Astrocyte (in vitro differentiated cells and primary cell): Measurements from ENCODE around the gene ABHD2. TPM values are rescaled to one million over a fixed set of nuclear protein-coding genes. Genes with fewer than 3 reads are reported as not detected.

ENCODE experiments used
- DNase-seq: peaks from one replicate; pipeline ENCODE4 v3.0.0-alpha.2; 2010; ENCODE audit warnings: low read depth
- FAIRE-seq: peaks from 2 replicates; lab custom pipeline; 2011; peaks lifted over from hg19 to GRCh38; lab: Jason Lieb, UNC
- H2AFZ ChIP-seq: 2 replicates; pipeline ENCODE4 v1.6.0; 2012; ENCODE audit warnings: low read depth, low read length, inconsistent platforms
- H3K27ac ChIP-seq: 2 replicates; pipeline ENCODE4 v1.5.1; 2011; ENCODE audit warnings: low read depth, low read length, inconsistent platforms
- H3K27me3 ChIP-seq: 2 replicates; pipeline ENCODE4 v1.6.0; 2011; ENCODE audit warnings: low read length, inconsistent platforms; ENCODE audit not compliant: insufficient read depth
- H3K36me3 ChIP-seq: 2 replicates; pipeline ENCODE4 v1.5.1; 2011; ENCODE audit warnings: low read length, inconsistent platforms; ENCODE audit not compliant: insufficient read depth
- H3K4me1 ChIP-seq: 2 replicates; pipeline ENCODE4 v1.5.1; 2011; ENCODE audit warnings: low read length, inconsistent platforms; ENCODE audit not compliant: insufficient read depth
- H3K4me2 ChIP-seq: 2 replicates; pipeline ENCODE4 v1.6.0; 2012; ENCODE audit warnings: low read length, inconsistent platforms
- H3K4me3 ChIP-seq: 2 replicates; pipeline ENCODE4 v1.5.1; 2011; ENCODE audit warnings: low read depth, mild to moderate bottlenecking, low read length, inconsistent platforms; ENCODE audit not compliant: insufficient read depth
- H3K79me2 ChIP-seq: 2 replicates; pipeline ENCODE4 v1.6.0; 2012; ENCODE audit warnings: mild to moderate bottlenecking, low read length, inconsistent platforms; ENCODE audit not compliant: insufficient read depth
- H3K9ac ChIP-seq: 2 replicates; pipeline ENCODE4 v1.6.0; 2012; ENCODE audit warnings: mild to moderate bottlenecking, low read length, inconsistent platforms
- H3K9me3 ChIP-seq: 2 replicates; pipeline ENCODE4 v1.5.1; 2012; ENCODE audit warnings: low read depth, mild to moderate bottlenecking, low read length, inconsistent platforms; ENCODE audit not compliant: insufficient read depth
- H4K20me1 ChIP-seq: 2 replicates; pipeline ENCODE4 v1.6.0; 2012; ENCODE audit warnings: low read length, inconsistent platforms; ENCODE audit not compliant: insufficient read depth
- H3K27ac Mint-ChIP-seq: one replicate; pipeline ENCODE4 v1.8.0; 2021; ENCODE audit warnings: mild to moderate bottlenecking, mixed read lengths; ENCODE audit not compliant: unreplicated experiment
- H3K27me3 Mint-ChIP-seq: one replicate; pipeline ENCODE4 v1.8.0; 2021; ENCODE audit warnings: low read depth, mixed read lengths; ENCODE audit not compliant: unreplicated experiment
- H3K36me3 Mint-ChIP-seq: one replicate; pipeline ENCODE4 v1.8.0; 2021; ENCODE audit warnings: low read depth, mixed read lengths; ENCODE audit not compliant: unreplicated experiment
- H3K4me1 Mint-ChIP-seq: one replicate; pipeline ENCODE4 v1.8.0; 2021; ENCODE audit warnings: low read depth, mixed read lengths; ENCODE audit not compliant: unreplicated experiment
- H3K4me3 Mint-ChIP-seq: one replicate; pipeline ENCODE4 v1.8.0; 2021; ENCODE audit warnings: mild to moderate bottlenecking, moderate library complexity, mixed read lengths; ENCODE audit not compliant: unreplicated experiment
- H3K9me3 Mint-ChIP-seq: one replicate; pipeline ENCODE4 v1.8.0; 2021; ENCODE audit warnings: mild to moderate bottlenecking, mixed read lengths; ENCODE audit not compliant: unreplicated experiment
- EZH2 ChIP-seq: IDR thresholded peaks from 2 replicates; pipeline ENCODE4 v1.6.1; 2012; ENCODE audit warnings: mild to moderate bottlenecking, low read length, inconsistent platforms; ENCODE audit not compliant: insufficient read depth
- total RNA-seq: library from RNA; stranded (reverse); gene quantifications from 2 replicates; pipeline ENCODE4 v1.2.1, GENCODE V29; 2021
- TF ChIP-seq, protein P1 (sequence below): IDR thresholded peaks from 2 replicates; pipeline ENCODE4 v1.5.1; 2011; ENCODE audit warnings: low read depth, mild to moderate bottlenecking, inconsistent platforms, low read length, moderate library complexity; ENCODE audit not compliant: insufficient read depth

The ABHD2 gene
- total RNA-seq, 1 donor from 2014 or later = 41.3 TPM

DNA sequence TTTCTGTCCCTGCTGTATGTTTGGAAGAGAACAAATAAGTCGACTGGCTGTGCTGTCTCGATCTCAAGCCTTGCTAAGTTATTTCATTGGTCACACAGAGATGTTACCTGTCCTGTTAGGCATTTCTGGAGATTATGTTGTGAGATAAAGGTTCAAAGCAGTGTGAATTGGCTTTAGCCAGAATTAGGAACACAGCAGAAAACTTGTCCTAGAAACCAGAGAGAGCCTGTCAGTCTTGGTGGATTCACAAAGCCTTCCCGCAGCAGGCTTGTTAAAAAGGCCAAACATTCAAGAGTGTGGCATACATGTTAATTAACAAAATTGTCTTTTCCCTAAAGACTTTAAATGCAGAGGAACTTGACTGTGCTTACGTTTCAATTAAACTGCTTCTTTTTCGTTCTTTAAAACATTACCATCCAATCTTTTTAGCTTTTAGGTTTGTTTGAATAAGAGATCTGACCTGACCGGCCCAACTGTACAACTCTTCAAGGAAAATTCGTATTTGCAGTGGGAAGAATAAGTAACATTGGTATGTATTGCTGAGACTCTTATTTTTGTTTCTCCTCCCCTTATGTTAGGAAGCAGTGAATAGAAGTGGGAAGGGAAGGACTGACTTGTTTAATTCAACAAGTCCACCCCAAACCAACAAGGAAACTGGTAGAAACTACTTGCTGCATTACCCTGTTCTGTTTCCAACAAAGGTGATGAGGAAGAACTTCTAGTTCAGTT, 25.2 kb downstream of the ABHD2 start:
- H3K79me2 ChIP-seq = peaks cover 25% of the 10 kb centered on the region
- H3K36me3 Mint-ChIP-seq = peaks cover 5% of the 10 kb centered on the region
- H3K9ac ChIP-seq = peak overlapping the region; percentile 10
- peaks cover 9% of the 10 kb centered on the region for H4K20me1 ChIP-seq
- H3K27me3 ChIP-seq = no peaks in the 10 kb centered on the region
- H3K27ac Mint-ChIP-seq = peak overlapping the region; percentile 75
- H3K27ac ChIP-seq = peak overlapping the region; percentile 51
- no peaks in the 10 kb centered on the region for H3K9me3 ChIP-seq
- H3K4me3 ChIP-seq = no peak overlapping the region
- TF ChIP-seq EZH2 = no peak
- TF ChIP-seq, protein P1, sequence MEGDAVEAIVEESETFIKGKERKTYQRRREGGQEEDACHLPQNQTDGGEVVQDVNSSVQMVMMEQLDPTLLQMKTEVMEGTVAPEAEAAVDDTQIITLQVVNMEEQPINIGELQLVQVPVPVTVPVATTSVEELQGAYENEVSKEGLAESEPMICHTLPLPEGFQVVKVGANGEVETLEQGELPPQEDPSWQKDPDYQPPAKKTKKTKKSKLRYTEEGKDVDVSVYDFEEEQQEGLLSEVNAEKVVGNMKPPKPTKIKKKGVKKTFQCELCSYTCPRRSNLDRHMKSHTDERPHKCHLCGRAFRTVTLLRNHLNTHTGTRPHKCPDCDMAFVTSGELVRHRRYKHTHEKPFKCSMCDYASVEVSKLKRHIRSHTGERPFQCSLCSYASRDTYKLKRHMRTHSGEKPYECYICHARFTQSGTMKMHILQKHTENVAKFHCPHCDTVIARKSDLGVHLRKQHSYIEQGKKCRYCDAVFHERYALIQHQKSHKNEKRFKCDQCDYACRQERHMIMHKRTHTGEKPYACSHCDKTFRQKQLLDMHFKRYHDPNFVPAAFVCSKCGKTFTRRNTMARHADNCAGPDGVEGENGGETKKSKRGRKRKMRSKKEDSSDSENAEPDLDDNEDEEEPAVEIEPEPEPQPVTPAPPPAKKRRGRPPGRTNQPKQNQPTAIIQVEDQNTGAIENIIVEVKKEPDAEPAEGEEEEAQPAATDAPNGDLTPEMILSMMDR = no peak
- H3K9me3 Mint-ChIP-seq = no peaks in the 10 kb centered on the region
- H3K27me3 Mint-ChIP-seq = no peaks in the 10 kb centered on the region
- no peak overlapping the region for H3K4me3 Mint-ChIP-seq
- H2AFZ ChIP-seq = no peak overlapping the region
- H3K36me3 ChIP-seq = peaks cover 6% of the 10 kb centered on the region
- no peak for FAIRE-seq
- peaks cover 48% of the 10 kb centered on the region for H3K4me1 ChIP-seq
- H3K4me1 Mint-ChIP-seq = peaks cover 43% of the 10 kb centered on the region
- no peak for DNase-seq
- peak overlapping the region; percentile 53 for H3K4me2 ChIP-seq

- H3K4me3 ChIP-seq = no peak overlapping the region
- peaks cover 9% of the 10 kb centered on the region for H4K20me1 ChIP-seq
- peaks cover 43% of the 10 kb centered on the region for H3K4me1 Mint-ChIP-seq
- peak overlapping the region; percentile 29 for H3K27ac ChIP-seq
- H3K4me2 ChIP-seq = peak overlapping the region; percentile 47
- FAIRE-seq = no peak
- H3K9me3 Mint-ChIP-seq = no peaks in the 10 kb centered on the region
- H3K9me3 ChIP-seq = no peaks in the 10 kb centered on the region
- TF ChIP-seq, protein P1 = no peak
- no peak for TF ChIP-seq EZH2
- H3K27ac Mint-ChIP-seq = peak overlapping the region; percentile 85
- no peak overlapping the region for H2AFZ ChIP-seq
- H3K27me3 Mint-ChIP-seq = no peaks in the 10 kb centered on the region
- H3K79me2 ChIP-seq = peaks cover 24% of the 10 kb centered on the region
- peaks cover 61% of the 10 kb centered on the region for H3K4me1 ChIP-seq
- peak; percentile 76 for DNase-seq
- H3K36me3 ChIP-seq = peaks cover 15% of the 10 kb centered on the region
- peak overlapping the region; percentile 49 for H3K9ac ChIP-seq
- H3K27me3 ChIP-seq = no peaks in the 10 kb centered on the region
- H3K36me3 Mint-ChIP-seq = peaks cover 8% of the 10 kb centered on the region
- H3K4me3 Mint-ChIP-seq = no peak overlapping the region
Measured at GRCh38 chr15:89114990-89115389, 26.7 kb downstream of the ABHD2 start.

- H3K4me3 ChIP-seq = no peak overlapping the region
Measured at GRCh38 chr15:89115547-89115946, 27.3 kb downstream of the ABHD2 start.

More at GRCh38 chr15:89115547-89115946, 27.3 kb downstream of the ABHD2 start:
- Histone ChIP-seq H3K9me3 (no peaks in the 10 kb centered on the region), H2AFZ (no peak overlapping the region), H3K36me3 (peaks cover 15% of the 10 kb centered on the region), H4K20me1 (peaks cover 9% of the 10 kb centered on the region), H3K4me1 (peaks cover 63% of the 10 kb centered on the region), H3K9ac (peak overlapping the region; percentile 49), H3K4me2 (peak overlapping the region; percentile 47), H3K27me3 (no peaks in the 10 kb centered on the region), H3K27ac (peak overlapping the region; percentile 64), H3K79me2 (peaks cover 20% of the 10 kb centered on the region)
- H3K4me3 Mint-ChIP-seq = no peak overlapping the region
- H3K27ac Mint-ChIP-seq = peak overlapping the region; percentile 84
- peaks cover 43% of the 10 kb centered on the region for H3K4me1 Mint-ChIP-seq
- FAIRE-seq = no peak
- no peaks in the 10 kb centered on the region for H3K27me3 Mint-ChIP-seq
- TF ChIP-seq, protein P1 = no peak
- no peaks in the 10 kb centered on the region for H3K9me3 Mint-ChIP-seq
- peaks cover 8% of the 10 kb centered on the region for H3K36me3 Mint-ChIP-seq
- DNase-seq = no peak
